K562 (cell line): ENCODE results near the gene ARHGEF12. TPM values are rescaled to one million over a fixed set of nuclear protein-coding genes. Genes with fewer than 3 reads are reported as not detected.

Experiments used
- ATAC-seq: fragments of 200-7000 bp; cut with Tn5 transposase; 3 replicates; pipeline ENCODE4 v1.9.1; 2020; ENCODE audit warnings: moderate library complexity
- BruUV-seq: library from RNA; stranded (reverse); fragments of 400-500 nt; replicated peaks from 2 replicates; lab custom pipeline; 2021; lab: Mats Ljungman, UMichigan
- CTCF ChIA-PET: fragments of 300-600 bp; formaldehyde crosslinking; extraction: SDS; loops from one replicate; lab custom pipeline; 2021; ENCODE audit warnings: low intra/inter-chr PET ratio; lab: Yijun Ruan, JAX
- POLR2A ChIA-PET: fragments of 300-600, 350-650 bp; sonication (Branson Sonifier 250); formaldehyde crosslinking; extraction: SDS; loops from one replicate; lab custom pipeline; 2021; ENCODE audit warnings: antibody characterized with exemption, inconsistent platforms; lab: Yijun Ruan, JAX
- DNase-seq, 4 experiments: peaks; one replicate each; pipeline versions ENCODE4 v3.0.0 to v3.0.0-alpha.2; 2011 to 2018; ENCODE audit warnings: low spot score in 3 of 4, mixed read lengths in 3 of 4; ENCODE audit errors: extremely low read depth in 1 of 4
- FAIRE-seq: peaks from 2 replicates; lab custom pipeline; 2011; peaks lifted over from hg19 to GRCh38; lab: Jason Lieb, UNC
- H2AFZ ChIP-seq: 2 replicates; pipeline ENCODE4 v1.6.0; 2011; ENCODE audit warnings: low read depth, low read length, control low read depth, inconsistent platforms
- H3K27ac ChIP-seq: fragments of 200-600 bp; 3 replicates; pipeline ENCODE4 v1.8.0; 2011; ENCODE audit warnings: low read depth, mild to moderate bottlenecking, control low read depth, inconsistent platforms, low read length, moderate library complexity, mixed read lengths; ENCODE audit errors: extremely low read depth
- H3K27me3 ChIP-seq, 2 experiments: fragments of 300-600 bp in 1 of 2; 2 replicates in 1 of 2; 3 replicates in 1 of 2; pipeline versions ENCODE4 v1.6.0 to v1.8.0; 2011; ENCODE audit warnings: inconsistent platforms in 2 of 2, low read length in 2 of 2, mild to moderate bottlenecking in 1 of 2, mixed read lengths in 1 of 2, moderate library complexity in 1 of 2; ENCODE audit not compliant: control insufficient read depth in 2 of 2, insufficient read depth in 2 of 2
- H3K36me3 ChIP-seq: fragments of 300-600 bp; 3 replicates; pipeline ENCODE4 v1.8.0; 2011; ENCODE audit warnings: mild to moderate bottlenecking, low read length, inconsistent platforms; ENCODE audit not compliant: control insufficient read depth, insufficient read depth
- H3K4me1 ChIP-seq, 2 experiments: fragments of 200-600 bp in 1 of 2; replicated peaks in 1 of 2; 2 replicates in 1 of 2; 3 replicates in 1 of 2; pipeline versions ENCODE4 v1.5.1 to v1.8.0; 2011; ENCODE audit warnings: inconsistent platforms in 2 of 2, low read length in 2 of 2, mild to moderate bottlenecking in 1 of 2, mixed read lengths in 1 of 2, moderate library complexity in 1 of 2; ENCODE audit not compliant: control insufficient read depth in 2 of 2, insufficient read depth in 2 of 2
- H3K4me2 ChIP-seq: 2 replicates; pipeline ENCODE4 v1.6.1; 2011; ENCODE audit warnings: low read length, control low read depth, inconsistent platforms, mixed read lengths; ENCODE audit not compliant: insufficient read depth
- H3K4me3 ChIP-seq: fragments of 200-600 bp; sonication (generic), shearing (Covaris generic); 2 replicates; pipeline ENCODE4 v1.5.1; 2016; ENCODE audit warnings: control low read depth, inconsistent platforms
- H3K79me2 ChIP-seq: fragments of 200-600 bp; 3 replicates; pipeline ENCODE4 v1.8.0; 2011; ENCODE audit warnings: low read length, inconsistent platforms; ENCODE audit not compliant: control insufficient read depth, insufficient read depth
- H3K9ac ChIP-seq, 2 experiments: 2 replicates each; pipeline versions ENCODE4 v1.6.0 to v1.6.1; 2011; ENCODE audit warnings: low read depth in 2 of 2, low read length in 2 of 2, control low read depth in 1 of 2, inconsistent platforms in 1 of 2, mild to moderate bottlenecking in 1 of 2, mixed read lengths in 1 of 2; ENCODE audit not compliant: insufficient read depth in 1 of 2
- H3K9me1 ChIP-seq: one replicate; pipeline ENCODE4 v1.6.0; 2011; ENCODE audit warnings: inconsistent platforms, mild to moderate bottlenecking, low read length, moderate library complexity; ENCODE audit not compliant: control insufficient read depth, insufficient read depth
- H3K9me3 ChIP-seq: replicated peaks from 2 replicates; pipeline ENCODE4 v1.5.1; 2011; ENCODE audit warnings: low read depth, low read length, inconsistent platforms; ENCODE audit not compliant: control insufficient read depth, insufficient read depth
- H4K20me1 ChIP-seq: replicated peaks from 2 replicates; pipeline ENCODE4 v1.6.1; 2011; ENCODE audit warnings: low read length, inconsistent platforms, mixed read lengths; ENCODE audit not compliant: control insufficient read depth, insufficient read depth
- ARID1B ChIP-seq: fragments of 450-650 bp; IDR thresholded peaks from 2 replicates; pipeline ENCODE4 v1.6.1; 2016; ENCODE audit warnings: antibody characterized with exemption, mild to moderate bottlenecking, inconsistent platforms
- HDAC2 ChIP-seq: fragments of 450-650 bp; IDR thresholded peaks from 2 replicates; pipeline ENCODE4 v1.6.1; 2016; ENCODE audit warnings: mild to moderate bottlenecking
- SIN3B ChIP-seq: fragments of 450-650 bp; IDR thresholded peaks from 2 replicates; pipeline ENCODE4 v1.6.1; 2017; ENCODE audit warnings: low read depth, mild to moderate bottlenecking, moderate library complexity
- TAF15 ChIP-seq: fragments of 200-400 bp; formaldehyde crosslinking; IDR thresholded peaks from 2 replicates; pipeline ENCODE4 v1.6.1; 2017; ENCODE audit warnings: mild to moderate bottlenecking, low read depth, low read length, moderate library complexity
- ZNF780A ChIP-seq: fragments of 250-450 bp; sonication (Bioruptor Pico); IDR thresholded peaks from 2 replicates; pipeline ENCODE4 v1.5.0; 2021; ENCODE audit warnings: mild to moderate bottlenecking
- WGBS: fragments of 100-300 bp; shearing (Covaris generic); methylation state at CpG from one replicate; pipeline ENCODE4 v1.1.6; 2016; ENCODE audit warnings: low coverage, mixed read lengths; ENCODE audit not compliant: insufficient coverage; ENCODE audit errors: missing lambda C conversion rate; 5-methylcytosine and 5-hydroxymethylcytosine counted together
- in situ Hi-C: fragments of 300-500 bp; cut with MboI; formaldehyde crosslinking; loops from 4 replicates; pipeline ENCODE4 v1.15.0; 2018; ENCODE audit warnings: inconsistent platforms, mixed read lengths
- intact Hi-C: fragments of 100-400 bp; cut with micrococcal nuclease; formaldehyde crosslinking; loops from 2 replicates; pipeline ENCODE4 v1.14.2; 2022
- polyA plus RNA-seq, 8 experiments: library from polyadenylated mRNA; depleted of rRNA in 4 of 8; stranded (reverse) in 5 of 8; unstranded in 3 of 8; fragments of >200 nt; fragmentation: Nextera tagmentation in 2 of 8; fragmentation: Illumina TruSeq in 1 of 8; extraction: Ambion mirVana in 2 of 8; extraction: Trizol in 1 of 8; gene quantifications; 2 replicates each; pipeline versions ENCODE4 v1.2.1 to v1.2.3, GENCODE V29; 2011 to 2014; ENCODE audit warnings: inconsistent platforms in 1 of 8, missing spikeins in 1 of 8
- total RNA-seq, 7 experiments: library from RNA; depleted of rRNA in 6 of 7; stranded (reverse); fragments of >200 nt in 6 of 7; fragmentation: Illumina TruSeq in 2 of 7; extraction: Trizol in 2 of 7; gene quantifications; 2 replicates each; pipeline versions ENCODE4 v1.2.1 to v1.2.3, GENCODE V29; 2011 to 2021; ENCODE audit warnings: low replicate concordance in 1 of 7
- TF ChIP-seq, protein P1 (sequence below): fragments of 150-350 bp; IDR thresholded peaks from 2 replicates; pipeline ENCODE4 v1.6.1; 2014; ENCODE audit warnings: low read depth, mild to moderate bottlenecking, low read length, borderline replicate concordance
- TF ChIP-seq, protein P2 (sequence below): fragments of 450-650 bp; IDR thresholded peaks from 2 replicates; pipeline ENCODE4 v1.6.1; 2016; ENCODE audit warnings: antibody characterized with exemption
- TF ChIP-seq, protein P3 (sequence below): sonication (generic); formaldehyde crosslinking; IDR thresholded peaks from 2 replicates; pipeline ENCODE4 v1.8.0; 2022; ENCODE audit warnings: mild to moderate bottlenecking, missing genetic modification reagents
- TF ChIP-seq, protein P4 (sequence below): fragments of 250-450 bp; sonication (Bioruptor Pico); IDR thresholded peaks from 2 replicates; pipeline ENCODE4 v1.8.0; 2021; ENCODE audit warnings: borderline replicate concordance, mild to moderate bottlenecking, moderate library complexity; ENCODE audit not compliant: poor library complexity, severe bottlenecking
- TF ChIP-seq, protein P5 (sequence below), 2 experiments: IDR thresholded peaks; 2 replicates each; pipeline ENCODE4 v1.6.1; 2011; ENCODE audit warnings: borderline replicate concordance in 1 of 2, control low read depth in 1 of 2, low read depth in 1 of 2, low read length in 1 of 2, mild to moderate bottlenecking in 1 of 2, mixed read lengths in 1 of 2, moderate library complexity in 1 of 2; ENCODE audit not compliant: insufficient read depth in 1 of 2, insufficient read length in 1 of 2, poor library complexity in 1 of 2, severe bottlenecking in 1 of 2; ENCODE audit errors: extremely low read depth in 1 of 2

The ARHGEF12 gene
- total and polyA plus RNA-seq, 9 of the 15 experiments (the other 6 are each of a cell fraction or from before 2014, with no cell fraction given), result 3.5 to 51.7 (median 29.5) TPM

DNA sequence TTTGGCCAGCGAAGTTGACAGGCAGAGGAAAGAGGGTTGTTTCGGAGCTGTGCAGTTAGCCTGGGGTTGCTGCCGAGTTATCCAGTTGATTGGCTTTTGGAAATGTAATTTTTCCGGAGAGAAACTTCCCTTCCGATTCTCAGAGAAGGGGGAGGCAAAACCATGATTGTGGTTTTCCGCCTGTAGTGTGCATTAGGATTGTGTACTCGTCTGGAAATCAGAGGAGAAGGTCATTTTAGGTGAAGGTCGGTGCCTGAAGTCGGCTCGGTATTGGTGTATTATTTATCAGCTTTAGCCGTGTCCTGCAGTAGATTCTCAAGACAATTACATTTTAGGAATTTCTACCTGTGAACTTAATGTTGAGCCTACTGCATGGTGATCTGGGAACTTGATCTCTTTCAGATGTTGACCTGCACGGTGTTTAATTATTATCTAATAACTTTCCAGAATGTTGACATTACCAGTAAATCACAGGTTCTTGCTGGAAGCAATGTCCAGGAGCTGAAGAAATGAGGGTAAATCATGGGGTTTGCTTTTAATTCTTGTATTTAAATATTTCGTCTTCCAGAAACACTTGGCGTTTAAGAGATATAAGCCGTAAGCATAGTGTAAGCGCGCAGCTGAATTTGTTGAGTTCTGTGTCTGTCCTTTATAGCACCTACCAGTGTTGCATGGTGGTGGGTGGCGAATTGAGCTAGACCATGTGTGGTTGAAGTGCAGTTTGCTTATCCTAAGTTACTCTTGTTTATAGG lies 1.3 kb downstream of the ARHGEF12 start:
- no peaks in the 10 kb centered on the region for H3K27me3 ChIP-seq
- intact Hi-C loops, result loop anchor here (5.0 to 10.0 kb wide), 3 partner anchors 50 to 347 kb away; no protein-coding TSS in a partner anchor
- H3K4me3 ChIP-seq, result peak overlapping the region; percentile 72
- ATAC-seq, result peak; percentile 55
- H4K20me1 ChIP-seq, result peaks cover 11% of the 10 kb centered on the region; the same call in 1 of the 2 replicates
- peaks cover 62% of the 10 kb centered on the region for H3K79me2 ChIP-seq
- no peaks in the 10 kb centered on the region for H3K36me3 ChIP-seq
- H3K9ac ChIP-seq, result peak overlapping the region; percentile 85 to 95
- H2AFZ ChIP-seq, result no peak overlapping the region
- H3K4me2 ChIP-seq, result peak overlapping the region; percentile 98
- H3K9me1 ChIP-seq, result no peaks in the 10 kb centered on the region
- peaks cover 13 to 33% of the 10 kb centered on the region in 2 experiments; a peak in 4 of 5 replicates for H3K4me1 ChIP-seq
- peak in 1 of 4 experiments; percentile 56 for DNase-seq
- CTCF ChIA-PET, result no interaction called here
- peak overlapping the region; percentile 84 for H3K27ac ChIP-seq
- BruUV-seq, result no TSS peak
- FAIRE-seq, result peak; percentile 46
- in situ Hi-C loops, result loop anchor here (5.0 kb wide), 1 partner anchor 165 kb away; no protein-coding TSS in a partner anchor
- H3K9me3 ChIP-seq, result no peaks in the 10 kb centered on the region
- POLR2A ChIA-PET, result interaction anchor here (0.6 to 1.6 kb wide), 9 partner anchors 16 to 116 kb away, joined by 3 to 5 read pairs (median 3); no protein-coding TSS in a partner anchor
- WGBS, result under 1% methylated on average over 18 of the region's 18 CpGs
- TF ChIP-seq, protein P1, sequence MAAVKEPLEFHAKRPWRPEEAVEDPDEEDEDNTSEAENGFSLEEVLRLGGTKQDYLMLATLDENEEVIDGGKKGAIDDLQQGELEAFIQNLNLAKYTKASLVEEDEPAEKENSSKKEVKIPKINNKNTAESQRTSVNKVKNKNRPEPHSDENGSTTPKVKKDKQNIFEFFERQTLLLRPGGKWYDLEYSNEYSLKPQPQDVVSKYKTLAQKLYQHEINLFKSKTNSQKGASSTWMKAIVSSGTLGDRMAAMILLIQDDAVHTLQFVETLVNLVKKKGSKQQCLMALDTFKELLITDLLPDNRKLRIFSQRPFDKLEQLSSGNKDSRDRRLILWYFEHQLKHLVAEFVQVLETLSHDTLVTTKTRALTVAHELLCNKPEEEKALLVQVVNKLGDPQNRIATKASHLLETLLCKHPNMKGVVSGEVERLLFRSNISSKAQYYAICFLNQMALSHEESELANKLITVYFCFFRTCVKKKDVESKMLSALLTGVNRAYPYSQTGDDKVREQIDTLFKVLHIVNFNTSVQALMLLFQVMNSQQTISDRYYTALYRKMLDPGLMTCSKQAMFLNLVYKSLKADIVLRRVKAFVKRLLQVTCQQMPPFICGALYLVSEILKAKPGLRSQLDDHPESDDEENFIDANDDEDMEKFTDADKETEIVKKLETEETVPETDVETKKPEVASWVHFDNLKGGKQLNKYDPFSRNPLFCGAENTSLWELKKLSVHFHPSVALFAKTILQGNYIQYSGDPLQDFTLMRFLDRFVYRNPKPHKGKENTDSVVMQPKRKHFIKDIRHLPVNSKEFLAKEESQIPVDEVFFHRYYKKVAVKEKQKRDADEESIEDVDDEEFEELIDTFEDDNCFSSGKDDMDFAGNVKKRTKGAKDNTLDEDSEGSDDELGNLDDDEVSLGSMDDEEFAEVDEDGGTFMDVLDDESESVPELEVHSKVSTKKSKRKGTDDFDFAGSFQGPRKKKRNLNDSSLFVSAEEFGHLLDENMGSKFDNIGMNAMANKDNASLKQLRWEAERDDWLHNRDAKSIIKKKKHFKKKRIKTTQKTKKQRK, result no peak
- TF ChIP-seq ZNF780A (no peak), HDAC2 (peak; percentile 25; the same call in 1 of the 2 replicates), SIN3B (no peak), ARID1B (no peak), TAF15 (no peak)
- TF ChIP-seq, protein P2, sequence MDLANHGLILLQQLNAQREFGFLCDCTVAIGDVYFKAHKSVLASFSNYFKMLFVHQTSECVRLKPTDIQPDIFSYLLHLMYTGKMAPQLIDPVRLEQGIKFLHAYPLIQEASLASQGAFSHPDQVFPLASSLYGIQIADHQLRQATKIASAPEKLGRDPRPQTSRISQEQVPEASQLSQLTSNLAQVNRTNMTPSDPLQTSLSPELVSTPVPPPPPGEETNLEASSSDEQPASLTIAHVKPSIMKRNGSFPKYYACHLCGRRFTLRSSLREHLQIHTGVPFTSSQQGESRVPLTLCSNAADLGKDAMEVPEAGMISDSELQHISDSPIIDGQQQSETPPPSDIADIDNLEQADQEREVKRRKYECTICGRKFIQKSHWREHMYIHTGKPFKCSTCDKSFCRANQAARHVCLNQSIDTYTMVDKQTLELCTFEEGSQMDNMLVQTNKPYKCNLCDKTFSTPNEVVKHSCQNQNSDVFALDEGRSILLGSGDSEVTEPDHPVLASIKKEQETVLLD, result no peak
- TF ChIP-seq, protein P3, sequence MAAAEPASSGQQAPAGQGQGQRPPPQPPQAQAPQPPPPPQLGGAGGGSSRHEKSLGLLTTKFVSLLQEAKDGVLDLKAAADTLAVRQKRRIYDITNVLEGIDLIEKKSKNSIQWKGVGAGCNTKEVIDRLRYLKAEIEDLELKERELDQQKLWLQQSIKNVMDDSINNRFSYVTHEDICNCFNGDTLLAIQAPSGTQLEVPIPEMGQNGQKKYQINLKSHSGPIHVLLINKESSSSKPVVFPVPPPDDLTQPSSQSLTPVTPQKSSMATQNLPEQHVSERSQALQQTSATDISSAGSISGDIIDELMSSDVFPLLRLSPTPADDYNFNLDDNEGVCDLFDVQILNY, result no peak
- TF ChIP-seq, protein P4, sequence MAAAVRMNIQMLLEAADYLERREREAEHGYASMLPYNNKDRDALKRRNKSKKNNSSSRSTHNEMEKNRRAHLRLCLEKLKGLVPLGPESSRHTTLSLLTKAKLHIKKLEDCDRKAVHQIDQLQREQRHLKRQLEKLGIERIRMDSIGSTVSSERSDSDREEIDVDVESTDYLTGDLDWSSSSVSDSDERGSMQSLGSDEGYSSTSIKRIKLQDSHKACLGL (CRISPR knock-in tag), result no peak
- TF ChIP-seq, protein P5, sequence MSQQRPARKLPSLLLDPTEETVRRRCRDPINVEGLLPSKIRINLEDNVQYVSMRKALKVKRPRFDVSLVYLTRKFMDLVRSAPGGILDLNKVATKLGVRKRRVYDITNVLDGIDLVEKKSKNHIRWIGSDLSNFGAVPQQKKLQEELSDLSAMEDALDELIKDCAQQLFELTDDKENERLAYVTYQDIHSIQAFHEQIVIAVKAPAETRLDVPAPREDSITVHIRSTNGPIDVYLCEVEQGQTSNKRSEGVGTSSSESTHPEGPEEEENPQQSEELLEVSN (IDR thresholded peaks at IDR 0.05; ENCODE audit: borderline replicate concordance in 1 of 2, extremely low read depth in 1 of 2, insufficient read depth in 1 of 2, insufficient read length in 1 of 2, low read depth in 1 of 2, low read length in 1 of 2, poor library complexity in 1 of 2, severe bottlenecking in 1 of 2), result peak in 1 of 2 experiments; percentile 42
